GM12878 (cell line): ENCODE measurements around the gene TCOF1. TPM values are rescaled to one million over a fixed set of nuclear protein-coding genes. Genes with fewer than 3 reads are reported as not detected.

Experiments
- BACH1 ChIP-seq: fragments of 450-650 bp; IDR thresholded peaks from 2 replicates; pipeline ENCODE4 v1.6.1; 2017; ENCODE audit warnings: mild to moderate bottlenecking, borderline replicate concordance
- GABPA ChIP-seq: IDR thresholded peaks from 2 replicates; pipeline ENCODE4 v1.6.1; 2014; ENCODE audit warnings: antibody characterized with exemption, low read depth, mild to moderate bottlenecking, inconsistent platforms
- GATAD2B ChIP-seq: fragments of 450-650 bp; conservative IDR thresholded peaks from 2 replicates; pipeline ENCODE4 v1.6.1; 2017; ENCODE audit warnings: low read depth, mild to moderate bottlenecking, moderate library complexity
- KLF5 ChIP-seq: fragments of 450-650 bp; IDR thresholded peaks from 2 replicates; pipeline ENCODE4 v1.6.1; 2014; ENCODE audit warnings: mild to moderate bottlenecking; ENCODE audit not compliant: partially characterized antibody
- NBN ChIP-seq: fragments of 450-650 bp; IDR thresholded peaks from 2 replicates; pipeline ENCODE4 v1.6.1; 2016
- NR2C2 ChIP-seq: IDR thresholded peaks from 2 replicates; pipeline ENCODE4 v1.6.1; 2011; ENCODE audit warnings: borderline replicate concordance, low read depth; ENCODE audit not compliant: control insufficient read depth, insufficient read length
- PAX5 ChIP-seq: IDR thresholded peaks from 2 replicates; pipeline ENCODE4 v1.6.1; 2011; ENCODE audit warnings: low read depth, low read length, borderline replicate concordance
- PAX8 ChIP-seq: fragments of 450-650 bp; IDR thresholded peaks from 2 replicates; pipeline ENCODE4 v1.6.1; 2017; ENCODE audit warnings: mild to moderate bottlenecking, moderate library complexity
- RB1 ChIP-seq: fragments of 450-650 bp; formaldehyde crosslinking; IDR thresholded peaks from 2 replicates; pipeline ENCODE4 v1.6.1; 2017; ENCODE audit warnings: mild to moderate bottlenecking, borderline replicate concordance
- RCOR1 ChIP-seq: conservative IDR thresholded peaks from 2 replicates; pipeline ENCODE4 v1.6.1; 2012; ENCODE audit warnings: low read depth, low read length, improper control_type of control experiment
- RELA ChIP-seq: fragments of 450-650 bp; IDR thresholded peaks from 2 replicates; pipeline ENCODE4 v1.8.0; 2014; ENCODE audit warnings: borderline replicate concordance; ENCODE audit not compliant: partially characterized antibody
- SMAD1 ChIP-seq: fragments of 450-650 bp; IDR thresholded peaks from 2 replicates; pipeline ENCODE4 v1.6.1; 2018; ENCODE audit warnings: mild to moderate bottlenecking, low read depth; ENCODE audit not compliant: partially characterized antibody
- SREBF2 ChIP-seq: IDR thresholded peaks from 2 replicates; pipeline ENCODE4 v1.6.1; 2012; ENCODE audit warnings: mild to moderate bottlenecking, low read length
- SUZ12 ChIP-seq: fragments of 200-600 bp; sonication (generic); IDR thresholded peaks from one replicate; pipeline ENCODE4 v1.6.1; 2018; ENCODE audit warnings: antibody characterized with exemption, mild to moderate bottlenecking; ENCODE audit not compliant: unreplicated experiment
- TCF3 ChIP-seq: IDR thresholded peaks from 2 replicates; pipeline ENCODE4 v1.6.1; 2012; ENCODE audit warnings: low read depth, mild to moderate bottlenecking, low read length, borderline replicate concordance; ENCODE audit not compliant: insufficient read depth
- YBX1 ChIP-seq: fragments of 450-650 bp; IDR thresholded peaks from 2 replicates; pipeline ENCODE4 v1.6.1; 2016; ENCODE audit warnings: antibody characterized with exemption
- ZNF274 ChIP-seq: IDR thresholded peaks from one replicate; pipeline ENCODE4 v1.8.0; 2011; ENCODE audit not compliant: insufficient read length, insufficient read depth
- ZSCAN29 ChIP-seq: fragments of 450-650 bp; IDR thresholded peaks from 2 replicates; pipeline ENCODE4 v1.6.1; 2017; ENCODE audit warnings: mild to moderate bottlenecking, moderate library complexity
- polyA plus RNA-seq, 11 experiments: library from polyadenylated mRNA; depleted of rRNA in 4 of 11; unstranded in 6 of 11; stranded (reverse) in 5 of 11; fragments of >200 nt; fragmentation: Nextera tagmentation in 4 of 11; fragmentation: Illumina TruSeq in 1 of 11; extraction: Ambion mirVana in 4 of 11; extraction: Trizol in 1 of 11; gene quantifications; 1 replicate in 1 of 11; 2 replicates in 10 of 11; pipeline versions ENCODE4 v1.2.1 to v1.2.3, GENCODE V29; 2011 to 2016; ENCODE audit warnings: inconsistent platforms in 2 of 11, missing spikeins in 2 of 11, low read depth in 1 of 11
- total RNA-seq, 4 experiments: library from RNA; depleted of rRNA in 3 of 4; stranded (reverse); fragments of >200 nt in 3 of 4; fragmentation: Illumina TruSeq in 1 of 4; extraction: Trizol in 1 of 4; gene quantifications; 2 replicates each; pipeline versions ENCODE4 v1.2.1 to v1.2.3, GENCODE V29; 2013 to 2021
- TF ChIP-seq, protein P1 (sequence below): fragments of 450-650 bp; IDR thresholded peaks from 2 replicates; pipeline ENCODE4 v1.6.1; 2016; ENCODE audit warnings: mild to moderate bottlenecking
- TF ChIP-seq, protein P2 (sequence below): IDR thresholded peaks from 2 replicates; pipeline ENCODE4 v1.6.1; 2012; ENCODE audit warnings: low read depth, low read length, improper control_type of control experiment
- TF ChIP-seq, protein P3 (sequence below): fragments of 450-650 bp; IDR thresholded peaks from 2 replicates; pipeline ENCODE4 v1.6.1; 2017; ENCODE audit warnings: mild to moderate bottlenecking
- TF ChIP-seq, protein P4 (sequence below): fragments of 450-650 bp; formaldehyde crosslinking; IDR thresholded peaks from 2 replicates; pipeline ENCODE4 v1.5.0; 2022; ENCODE audit warnings: mild to moderate bottlenecking, missing genetic modification characterization
- TF ChIP-seq, protein P5 (sequence below): fragments of 450-650 bp; IDR thresholded peaks from 2 replicates; pipeline ENCODE4 v1.6.1; 2017; ENCODE audit warnings: borderline replicate concordance

The TCOF1 gene
- total and polyA plus RNA-seq, 10 of the 15 experiments (the other 5 are each of a cell fraction or from before 2014, with no cell fraction given): 8.7 to 83.9 (median 38.9) TPM

DNA sequence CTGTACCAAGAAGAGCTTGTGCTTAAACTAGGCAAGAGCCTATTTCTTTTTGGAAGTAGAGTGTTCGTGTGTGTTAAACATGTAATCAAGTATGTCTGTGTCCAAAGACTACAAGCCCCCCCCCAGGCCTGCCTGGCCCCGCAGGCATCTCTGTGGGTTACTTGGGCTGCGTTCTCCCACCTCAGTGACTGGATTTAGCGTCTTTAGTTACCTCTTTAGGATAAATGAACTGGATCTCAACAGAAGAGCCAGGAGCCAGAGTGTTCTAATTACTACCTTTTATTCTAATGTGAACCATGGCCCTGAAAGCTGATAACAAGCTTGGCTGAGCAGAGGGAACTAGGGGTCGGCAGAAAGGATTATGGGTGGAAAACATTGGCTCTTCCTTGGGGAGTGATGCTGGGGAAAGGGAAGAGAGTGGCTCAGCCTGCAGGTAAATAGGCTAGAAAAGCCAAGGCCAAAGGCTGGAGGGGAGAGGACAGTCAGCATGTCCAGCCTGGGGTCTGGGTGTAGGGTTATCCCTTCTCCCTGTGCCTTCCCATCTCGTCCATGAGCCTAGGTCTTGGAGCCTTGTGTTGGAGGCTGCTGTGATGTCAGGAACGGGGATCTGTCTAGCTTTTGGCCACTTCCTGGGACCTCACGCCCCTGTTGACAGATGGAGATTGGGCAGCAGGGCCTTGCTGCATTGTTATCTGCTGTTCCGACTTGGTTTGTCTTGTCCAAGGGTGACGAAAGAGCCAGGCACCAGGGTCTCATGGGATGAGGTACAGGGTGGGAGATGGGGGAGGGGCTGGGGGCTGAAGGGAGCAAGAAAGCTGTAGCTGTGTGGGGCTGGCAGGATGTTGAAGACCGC lies 44.1 kb downstream of the TCOF1 start (continued):
- TF ChIP-seq, protein P1, sequence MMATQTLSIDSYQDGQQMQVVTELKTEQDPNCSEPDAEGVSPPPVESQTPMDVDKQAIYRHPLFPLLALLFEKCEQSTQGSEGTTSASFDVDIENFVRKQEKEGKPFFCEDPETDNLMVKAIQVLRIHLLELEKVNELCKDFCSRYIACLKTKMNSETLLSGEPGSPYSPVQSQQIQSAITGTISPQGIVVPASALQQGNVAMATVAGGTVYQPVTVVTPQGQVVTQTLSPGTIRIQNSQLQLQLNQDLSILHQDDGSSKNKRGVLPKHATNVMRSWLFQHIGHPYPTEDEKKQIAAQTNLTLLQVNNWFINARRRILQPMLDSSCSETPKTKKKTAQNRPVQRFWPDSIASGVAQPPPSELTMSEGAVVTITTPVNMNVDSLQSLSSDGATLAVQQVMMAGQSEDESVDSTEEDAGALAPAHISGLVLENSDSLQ: no peak
- no peak for TF ChIP-seq NR2C2
- no peak for TF ChIP-seq RELA
- 0 out of 2 replicates have a peak, but pooled peaks have one; percentile 57 for TF ChIP-seq BACH1
- TF ChIP-seq GATAD2B: no peak
- TF ChIP-seq ZNF274: no peak
- no peak for TF ChIP-seq GABPA
- peak; percentile 60 for TF ChIP-seq SMAD1
- TF ChIP-seq, protein P2, sequence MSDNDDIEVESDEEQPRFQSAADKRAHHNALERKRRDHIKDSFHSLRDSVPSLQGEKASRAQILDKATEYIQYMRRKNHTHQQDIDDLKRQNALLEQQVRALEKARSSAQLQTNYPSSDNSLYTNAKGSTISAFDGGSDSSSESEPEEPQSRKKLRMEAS: no peak
- no peak for TF ChIP-seq SUZ12
- TF ChIP-seq, protein P3, sequence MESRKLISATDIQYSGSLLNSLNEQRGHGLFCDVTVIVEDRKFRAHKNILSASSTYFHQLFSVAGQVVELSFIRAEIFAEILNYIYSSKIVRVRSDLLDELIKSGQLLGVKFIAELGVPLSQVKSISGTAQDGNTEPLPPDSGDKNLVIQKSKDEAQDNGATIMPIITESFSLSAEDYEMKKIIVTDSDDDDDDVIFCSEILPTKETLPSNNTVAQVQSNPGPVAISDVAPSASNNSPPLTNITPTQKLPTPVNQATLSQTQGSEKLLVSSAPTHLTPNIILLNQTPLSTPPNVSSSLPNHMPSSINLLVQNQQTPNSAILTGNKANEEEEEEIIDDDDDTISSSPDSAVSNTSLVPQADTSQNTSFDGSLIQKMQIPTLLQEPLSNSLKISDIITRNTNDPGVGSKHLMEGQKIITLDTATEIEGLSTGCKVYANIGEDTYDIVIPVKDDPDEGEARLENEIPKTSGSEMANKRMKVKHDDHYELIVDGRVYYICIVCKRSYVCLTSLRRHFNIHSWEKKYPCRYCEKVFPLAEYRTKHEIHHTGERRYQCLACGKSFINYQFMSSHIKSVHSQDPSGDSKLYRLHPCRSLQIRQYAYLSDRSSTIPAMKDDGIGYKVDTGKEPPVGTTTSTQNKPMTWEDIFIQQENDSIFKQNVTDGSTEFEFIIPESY: no peak
- TF ChIP-seq ZSCAN29: no peak
- no peak for TF ChIP-seq YBX1
- no peak for TF ChIP-seq RCOR1
- no peak for TF ChIP-seq PAX8
- no peak for TF ChIP-seq SREBF2
- TF ChIP-seq, protein P4, sequence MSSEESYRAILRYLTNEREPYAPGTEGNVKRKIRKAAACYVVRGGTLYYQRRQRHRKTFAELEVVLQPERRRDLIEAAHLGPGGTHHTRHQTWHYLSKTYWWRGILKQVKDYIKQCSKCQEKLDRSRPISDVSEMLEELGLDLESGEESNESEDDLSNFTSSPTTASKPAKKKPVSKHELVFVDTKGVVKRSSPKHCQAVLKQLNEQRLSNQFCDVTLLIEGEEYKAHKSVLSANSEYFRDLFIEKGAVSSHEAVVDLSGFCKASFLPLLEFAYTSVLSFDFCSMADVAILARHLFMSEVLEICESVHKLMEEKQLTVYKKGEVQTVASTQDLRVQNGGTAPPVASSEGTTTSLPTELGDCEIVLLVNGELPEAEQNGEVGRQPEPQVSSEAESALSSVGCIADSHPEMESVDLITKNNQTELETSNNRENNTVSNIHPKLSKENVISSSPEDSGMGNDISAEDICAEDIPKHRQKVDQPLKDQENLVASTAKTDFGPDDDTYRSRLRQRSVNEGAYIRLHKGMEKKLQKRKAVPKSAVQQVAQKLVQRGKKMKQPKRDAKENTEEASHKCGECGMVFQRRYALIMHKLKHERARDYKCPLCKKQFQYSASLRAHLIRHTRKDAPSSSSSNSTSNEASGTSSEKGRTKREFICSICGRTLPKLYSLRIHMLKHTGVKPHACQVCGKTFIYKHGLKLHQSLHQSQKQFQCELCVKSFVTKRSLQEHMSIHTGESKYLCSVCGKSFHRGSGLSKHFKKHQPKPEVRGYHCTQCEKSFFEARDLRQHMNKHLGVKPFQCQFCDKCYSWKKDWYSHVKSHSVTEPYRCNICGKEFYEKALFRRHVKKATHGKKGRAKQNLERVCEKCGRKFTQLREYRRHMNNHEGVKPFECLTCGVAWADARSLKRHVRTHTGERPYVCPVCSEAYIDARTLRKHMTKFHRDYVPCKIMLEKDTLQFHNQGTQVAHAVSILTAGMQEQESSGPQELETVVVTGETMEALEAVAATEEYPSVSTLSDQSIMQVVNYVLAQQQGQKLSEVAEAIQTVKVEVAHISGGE (CRISPR knock-in tag): no peak
- no peak for TF ChIP-seq NBN
- TF ChIP-seq, protein P5, sequence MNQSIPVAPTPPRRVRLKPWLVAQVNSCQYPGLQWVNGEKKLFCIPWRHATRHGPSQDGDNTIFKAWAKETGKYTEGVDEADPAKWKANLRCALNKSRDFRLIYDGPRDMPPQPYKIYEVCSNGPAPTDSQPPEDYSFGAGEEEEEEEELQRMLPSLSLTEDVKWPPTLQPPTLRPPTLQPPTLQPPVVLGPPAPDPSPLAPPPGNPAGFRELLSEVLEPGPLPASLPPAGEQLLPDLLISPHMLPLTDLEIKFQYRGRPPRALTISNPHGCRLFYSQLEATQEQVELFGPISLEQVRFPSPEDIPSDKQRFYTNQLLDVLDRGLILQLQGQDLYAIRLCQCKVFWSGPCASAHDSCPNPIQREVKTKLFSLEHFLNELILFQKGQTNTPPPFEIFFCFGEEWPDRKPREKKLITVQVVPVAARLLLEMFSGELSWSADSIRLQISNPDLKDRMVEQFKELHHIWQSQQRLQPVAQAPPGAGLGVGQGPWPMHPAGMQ: no peak
- no peak for TF ChIP-seq KLF5
- TF ChIP-seq RB1: no peak
- TF ChIP-seq TCF3: no peak; the same call in 1 of the 2 replicates
- TF ChIP-seq PAX5: no peak; the same call in 1 of the 2 replicates
